ENCODE results near the gene DNM3.

- TF ChIP-seq CTCF (IDR thresholded peaks at IDR 0.05) (no peak), POLR2A (IDR thresholded peaks at IDR 0.05) (no peak), POLR2AphosphoS5 (IDR thresholded peaks at IDR 0.05) (no peak), EP300 (IDR thresholded peaks at IDR 0.05) (no peak)
Observed at GRCh38 chr1:172165403-172165802, 324.1 kb downstream of the DNM3 start.
